Right forelimb (tissue), 1 donor: ENCODE data around the gene GIGYF2.
"Not testable (repeated sequence)": the region's sequence is repeated elsewhere in the genome, so short reads cannot be mapped to it uniquely, and the experiment has no call there.

Experiments
- DNase-seq: peaks from one replicate; pipeline ENCODE4 v3.0.0-alpha.2; 2018

GIGYF2 gene

GRCh38 chr2:232697059-232697806 lies at the start of gene GIGYF2:
GIGYF2 (plus strand) TSS chr2:232697331; CDS start chr2:232735198, 37,867 bp downstream.
- peak; percentile 100 for DNase-seq

- DNase-seq: no peak
These were observed 48.1 kb upstream of the GIGYF2 start for GRCh38 chr2:232649033-232649432.

- no peak for DNase-seq
These were observed 44.7 kb upstream of the GIGYF2 start for GRCh38 chr2:232652505-232652851.

- no peak for DNase-seq
These were observed 43.7 kb upstream of the GIGYF2 start for GRCh38 chr2:232653441-232653840.

- DNase-seq: peak; percentile 45
These were observed 41.7 kb upstream of the GIGYF2 start for GRCh38 chr2:232655392-232655791.

GRCh38 chr2:232658217-232658785 lies 38.8 kb upstream of the GIGYF2 start:
- DNase-seq: no peak

- no peak for DNase-seq
These were observed 37.8 kb upstream of the GIGYF2 start for GRCh38 chr2:232659359-232659758.

GRCh38 chr2:232662486-232663260 lies 34.5 kb upstream of the GIGYF2 start:
- DNase-seq: peak; percentile 17

- DNase-seq: peak; percentile 18
These were observed 30.9 kb upstream of the GIGYF2 start for GRCh38 chr2:232666051-232666805.

GRCh38 chr2:232667989-232668583 lies 29.0 kb upstream of the GIGYF2 start:
- DNase-seq: no peak

- DNase-seq: peak; percentile 50
These were observed 28.2 kb upstream of the GIGYF2 start for GRCh38 chr2:232668805-232669444.

- DNase-seq: no peak
These were observed 24.5 kb upstream of the GIGYF2 start for GRCh38 chr2:232672588-232672987.

- no peak for DNase-seq
These were observed 22.6 kb upstream of the GIGYF2 start for GRCh38 chr2:232674491-232674890.

- DNase-seq: no peak
These were observed 21.8 kb upstream of the GIGYF2 start for GRCh38 chr2:232675381-232675780.

GRCh38 chr2:232680006-232680405 lies 17.1 kb upstream of the GIGYF2 start:
- no peak for DNase-seq

GRCh38 chr2:232681527-232681926 lies 15.6 kb upstream of the GIGYF2 start:
- no peak for DNase-seq

- DNase-seq: no peak
These were observed 13.8 kb upstream of the GIGYF2 start for GRCh38 chr2:232683368-232683767.

- not testable (repeated sequence) for DNase-seq
These were observed 11.7 kb upstream of the GIGYF2 start for GRCh38 chr2:232685391-232685790.

GRCh38 chr2:232687382-232688160 lies 9.6 kb upstream of the GIGYF2 start:
- no peak for DNase-seq

- DNase-seq: no peak
These were observed 8.9 kb upstream of the GIGYF2 start for GRCh38 chr2:232688201-232688600.

GRCh38 chr2:232689152-232689910 lies 7.8 kb upstream of the GIGYF2 start:
- peak; percentile 54 for DNase-seq
